Body of pancreas (tissue), 4 donors: ENCODE measurements around the gene FAM78A. TPM values are rescaled to one million over a fixed set of nuclear protein-coding genes. Genes with fewer than 3 reads are reported as not detected.

Source experiments
- ATAC-seq: fragments of 150-250 bp; one replicate; pipeline ENCODE4 v1.9.1; 2016
- DNase-seq, 4 donors: peaks; one replicate each; pipeline ENCODE4 v3.0.0-alpha.2; 2019
- H3K27ac ChIP-seq, 4 donors: fragments of 200-600 bp; sonication (generic); 1 replicate in 3 of 4; 2 replicates in 1 of 4; pipeline versions ENCODE4 v1.5.1 to v1.6.1; 2016 to 2019; ENCODE audit warnings: mild to moderate bottlenecking in 1 of 4, mixed read lengths in 1 of 4, moderate library complexity in 1 of 4
- H3K27me3 ChIP-seq, 2 donors: fragments of 200-600 bp; sonication (generic); one replicate each; pipeline ENCODE4 v1.6.0; 2016; ENCODE audit warnings: mild to moderate bottlenecking in 1 of 2
- H3K36me3 ChIP-seq, 2 donors: fragments of 200-600 bp; sonication (generic); replicated peaks in 1 of 2; 2 replicates each; pipeline ENCODE4 v1.5.1; 2016; ENCODE audit warnings: low read depth in 2 of 2; ENCODE audit not compliant: insufficient read depth in 1 of 2
- H3K4me1 ChIP-seq: fragments of 200-600 bp; sonication (generic); one replicate; pipeline ENCODE4 v1.6.0; 2016
- H3K4me3 ChIP-seq, 2 donors: fragments of 200-600 bp; sonication (generic); 1 replicate in 1 of 2; 2 replicates in 1 of 2; pipeline ENCODE4 v1.5.1; 2016 to 2019
- H3K9me3 ChIP-seq, 3 donors: fragments of 200-600 bp; sonication (generic); 1 replicate in 2 of 3; 2 replicates in 1 of 3; pipeline ENCODE4 v1.5.1; 2016
- POLR2A ChIP-seq, 3 donors: fragments of 450-650 bp; IDR thresholded peaks; one replicate each; pipeline ENCODE4 v1.6.1; 2016; ENCODE audit warnings: antibody characterized with exemption in 3 of 3, mild to moderate bottlenecking in 2 of 3
- WGBS, 2 donors: methylation state at CpG; one replicate each; pipeline ENCODE4 v1.1.5; 2017; 5-methylcytosine and 5-hydroxymethylcytosine counted together
- intact Hi-C: fragments of 100-400 bp; cut with DNase I; formaldehyde crosslinking; loops from one replicate; pipeline ENCODE4 v1.15.1; 2023
- total RNA-seq, 2 donors: library from RNA; depleted of rRNA; stranded (reverse); fragments of >200 nt; gene quantifications; one replicate each; pipeline ENCODE4 v1.1.0, GENCODE V29; 2016
- TF ChIP-seq, protein P1 (sequence below), 7 experiments: fragments of 450-650 bp in 4 of 7; fragments of 200-600 bp in 3 of 7; sonication (generic) in 3 of 7; IDR thresholded peaks; one replicate each; pipeline ENCODE4 v1.5.1; 2016 to 2019; ENCODE audit warnings: antibody characterized with exemption in 7 of 7

FAM78A gene
- total RNA-seq, 2 donors from 2014 or later: under 0.01 to 0.78 TPM

DNA sequence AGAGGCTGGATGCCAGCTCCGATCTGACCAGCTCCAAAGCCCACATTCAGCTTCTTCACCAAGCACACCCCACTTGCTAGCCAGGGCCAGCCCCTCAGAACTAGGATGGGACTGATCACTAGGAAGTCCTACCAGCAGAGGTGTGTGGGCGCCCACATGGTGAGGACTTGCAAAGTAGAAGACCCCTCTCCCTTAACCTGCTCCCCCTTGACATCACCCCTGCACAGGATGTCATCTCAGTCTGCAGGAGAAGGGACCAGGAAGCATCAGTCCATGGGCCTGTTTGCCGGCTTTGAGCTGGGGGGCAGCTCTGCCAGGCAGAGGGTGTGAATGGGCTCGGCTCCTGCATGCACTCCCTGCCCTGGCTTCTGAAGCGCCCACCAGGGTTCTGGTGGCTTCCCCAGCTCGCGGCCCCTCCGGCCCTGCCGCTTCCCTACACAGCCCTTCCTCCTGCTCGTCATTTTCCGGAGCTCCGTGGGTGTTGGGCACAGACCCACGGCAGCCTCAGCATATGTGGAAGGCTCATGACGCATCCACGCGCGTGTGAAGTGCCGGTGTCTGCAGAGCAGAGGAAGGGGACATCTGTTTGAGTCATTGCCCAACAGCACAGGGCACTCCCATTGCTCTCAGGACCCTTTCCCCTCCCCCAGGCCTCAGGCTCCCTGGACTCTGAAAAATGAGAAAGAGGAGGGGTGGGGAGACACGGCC is 3.7 kb upstream of the FAM78A start:
- Histone ChIP-seq H3K4me1 (peaks cover 25% of the 10 kb centered on the region), H3K27ac (no peak overlapping the region), H3K4me3 (no peak overlapping the region), H3K36me3 (no peaks in the 10 kb centered on the region), H3K9me3 (no peaks in the 10 kb centered on the region), H3K27me3 (peaks cover 0 to 6% of the 10 kb centered on the region in 2 donors)
- TF ChIP-seq, protein P1, sequence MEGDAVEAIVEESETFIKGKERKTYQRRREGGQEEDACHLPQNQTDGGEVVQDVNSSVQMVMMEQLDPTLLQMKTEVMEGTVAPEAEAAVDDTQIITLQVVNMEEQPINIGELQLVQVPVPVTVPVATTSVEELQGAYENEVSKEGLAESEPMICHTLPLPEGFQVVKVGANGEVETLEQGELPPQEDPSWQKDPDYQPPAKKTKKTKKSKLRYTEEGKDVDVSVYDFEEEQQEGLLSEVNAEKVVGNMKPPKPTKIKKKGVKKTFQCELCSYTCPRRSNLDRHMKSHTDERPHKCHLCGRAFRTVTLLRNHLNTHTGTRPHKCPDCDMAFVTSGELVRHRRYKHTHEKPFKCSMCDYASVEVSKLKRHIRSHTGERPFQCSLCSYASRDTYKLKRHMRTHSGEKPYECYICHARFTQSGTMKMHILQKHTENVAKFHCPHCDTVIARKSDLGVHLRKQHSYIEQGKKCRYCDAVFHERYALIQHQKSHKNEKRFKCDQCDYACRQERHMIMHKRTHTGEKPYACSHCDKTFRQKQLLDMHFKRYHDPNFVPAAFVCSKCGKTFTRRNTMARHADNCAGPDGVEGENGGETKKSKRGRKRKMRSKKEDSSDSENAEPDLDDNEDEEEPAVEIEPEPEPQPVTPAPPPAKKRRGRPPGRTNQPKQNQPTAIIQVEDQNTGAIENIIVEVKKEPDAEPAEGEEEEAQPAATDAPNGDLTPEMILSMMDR (IDR thresholded peaks at IDR 0.05): no peak
- no peak for TF ChIP-seq POLR2A (IDR thresholded peaks at IDR 0.05)
- WGBS, 2 donors: 63 to 67% methylated on average over 16 to 18 of the region's 19 CpGs
- DNase-seq (peak in 1 of 4 donors; percentile 34), ATAC-seq (no peak)
- intact Hi-C loops: no loop called here

DNA sequence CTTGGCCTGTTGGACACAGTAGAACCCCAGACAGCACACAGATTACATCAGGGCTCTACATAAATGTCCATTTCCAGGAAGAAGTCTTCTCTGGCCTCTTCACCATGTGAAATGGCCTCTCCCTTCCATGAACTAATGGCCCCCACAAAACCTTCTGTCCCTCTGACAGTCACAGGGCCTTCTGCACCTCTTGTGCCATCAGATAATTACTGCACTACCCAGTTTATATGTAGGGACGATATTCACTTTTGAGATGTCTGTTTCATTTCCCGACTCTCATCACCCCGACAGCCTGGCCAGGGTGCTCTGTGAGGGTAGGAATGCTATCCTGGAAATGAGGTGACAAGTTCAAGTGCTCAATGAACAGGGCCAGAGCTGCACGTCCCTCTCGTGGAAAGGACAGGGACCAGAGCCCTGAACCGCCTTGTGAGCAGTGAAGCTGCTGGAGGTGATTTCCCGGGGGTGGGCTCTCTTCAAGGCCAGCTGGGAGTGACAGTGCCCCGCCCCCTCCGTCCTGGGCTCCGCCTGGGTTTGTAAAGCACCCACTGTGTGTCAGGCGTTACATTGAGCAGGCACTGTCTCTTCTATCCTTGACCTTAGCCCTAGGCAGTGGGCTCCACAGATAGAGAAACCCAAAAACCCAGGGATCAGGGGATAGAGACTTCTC is 3.0 kb upstream of the FAM78A start:
- Histone ChIP-seq H3K36me3 (no peaks in the 10 kb centered on the region), H3K4me1 (peaks cover 25% of the 10 kb centered on the region), H3K4me3 (no peak overlapping the region), H3K27me3 (peaks cover 0 to 6% of the 10 kb centered on the region in 2 donors), H3K9me3 (no peaks in the 10 kb centered on the region), H3K27ac (no peak overlapping the region)
- TF ChIP-seq, protein P1 (IDR thresholded peaks at IDR 0.05): no peak
- TF ChIP-seq POLR2A (IDR thresholded peaks at IDR 0.05): no peak
- ATAC-seq: no peak
- no peak for DNase-seq
- intact Hi-C loops: no loop called here
- 51 to 78% methylated on average over 4 to 10 of the region's 11 CpGs for WGBS, 2 donors

DNA sequence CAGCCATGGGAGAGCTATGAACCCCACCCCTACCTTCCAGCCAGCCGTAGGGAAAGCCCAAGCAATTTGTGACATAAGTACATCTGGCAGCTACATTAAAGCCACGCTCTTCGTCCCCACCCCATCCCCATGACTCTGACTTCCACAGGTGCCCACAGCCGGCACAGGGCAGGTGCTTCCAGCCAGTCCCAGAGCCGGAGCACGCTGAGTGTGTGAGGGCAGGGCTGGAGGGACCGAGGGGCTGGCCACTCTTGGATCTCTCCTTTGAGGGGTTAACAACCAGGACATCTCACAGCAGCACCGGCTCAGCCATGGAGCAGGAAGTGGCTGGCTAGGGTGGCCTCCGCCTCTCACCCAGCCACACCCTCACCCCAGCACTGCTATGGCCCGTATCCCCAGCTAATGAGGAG is 2.4 kb upstream of the FAM78A start:
- intact Hi-C loops: no loop called here
- Histone ChIP-seq H3K4me1 (peaks cover 25% of the 10 kb centered on the region), H3K36me3 (no peaks in the 10 kb centered on the region), H3K27ac (no peak overlapping the region), H3K27me3 (peaks cover 0 to 6% of the 10 kb centered on the region in 2 donors), H3K9me3 (no peaks in the 10 kb centered on the region), H3K4me3 (no peak overlapping the region)
- ATAC-seq: no peak
- 55 to 60% methylated on average over 6 to 10 of the region's 10 CpGs for WGBS, 2 donors
- no peak for TF ChIP-seq POLR2A (IDR thresholded peaks at IDR 0.05)
- TF ChIP-seq, protein P1 (IDR thresholded peaks at IDR 0.05): no peak
- no peak for DNase-seq

DNA sequence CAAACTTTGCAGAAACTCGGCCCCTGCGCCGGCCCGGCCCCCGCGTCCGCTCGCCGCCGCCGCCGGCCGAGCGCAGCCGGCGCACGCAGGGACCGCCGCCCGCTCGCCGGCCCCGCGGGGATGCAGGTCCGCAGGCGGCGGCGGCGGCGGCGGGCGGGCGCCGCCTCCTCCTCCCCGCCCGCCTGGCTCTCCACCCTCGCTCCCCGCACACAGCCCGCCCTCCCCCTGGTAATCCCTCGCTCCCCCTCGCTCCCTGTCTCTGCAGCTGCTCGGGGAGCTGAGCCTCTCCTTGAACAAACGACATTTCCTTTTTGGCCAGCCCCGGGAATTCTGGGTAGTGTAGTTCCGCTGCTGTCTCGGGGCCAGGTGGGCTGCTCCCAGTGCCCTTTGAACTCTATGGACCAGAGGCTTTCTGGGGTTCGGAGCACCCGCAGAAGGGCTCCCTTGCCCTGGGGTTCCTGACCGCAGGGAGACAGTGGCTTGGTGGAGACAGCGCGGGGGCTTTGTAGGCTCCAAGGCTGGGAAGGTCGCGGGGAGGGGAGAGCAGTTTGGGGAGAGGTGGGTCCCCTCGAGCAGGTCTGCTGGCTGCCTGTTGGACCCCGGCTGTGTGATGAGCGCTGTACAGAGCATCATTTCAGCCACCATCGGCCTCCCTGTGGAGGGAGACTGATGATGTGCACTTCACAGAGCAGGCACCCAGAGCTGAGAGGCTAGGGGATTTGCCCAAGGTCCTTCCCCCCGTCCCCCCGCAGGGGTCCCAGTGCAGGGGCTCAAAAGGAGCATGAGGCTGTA is 1.8 kb upstream of the FAM78A start:
- Histone ChIP-seq H3K36me3 (no peaks in the 10 kb centered on the region), H3K4me1 (peaks cover 25% of the 10 kb centered on the region), H3K9me3 (no peaks in the 10 kb centered on the region), H3K4me3 (peak overlapping the region in 1 of 2 donors; percentile 75), H3K27me3 (peaks cover 0 to 4% of the 10 kb centered on the region in 2 donors), H3K27ac (peak overlapping the region in 1 of 4 donors; percentile 65)
- ATAC-seq (peak; percentile 71), DNase-seq (peak; percentile 68 to 82 (median 78))
- intact Hi-C loops: no loop called here
- 5 to 7% methylated on average over 34 to 57 of the region's 59 CpGs for WGBS, 2 donors
- no peak for TF ChIP-seq POLR2A (IDR thresholded peaks at IDR 0.05)
- TF ChIP-seq, protein P1 (IDR thresholded peaks at IDR 0.05): no peak
